GM18951 (cell line): ENCODE data around the gene ZNF480.
A peak's percentile ranks its signal among the peaks of the same experiment; 100 is the strongest.

Experiments
- POLR2A ChIP-seq: IDR thresholded peaks from 4 replicates; pipeline ENCODE4 v1.6.1; 2011; ENCODE audit warnings: mild to moderate bottlenecking; ENCODE audit not compliant: insufficient read length, insufficient read depth; ENCODE audit errors: extremely low read depth
- in situ Hi-C: fragments of 300-500 bp; cut with MboI; formaldehyde crosslinking; loops from one replicate; pipeline ENCODE4 v1.12.0; 2022; ENCODE audit warnings: low sequenced_read_pairs, mixed read lengths, inconsistent platforms; ENCODE audit not compliant: unreplicated experiment

The ZNF480 gene

DNA sequence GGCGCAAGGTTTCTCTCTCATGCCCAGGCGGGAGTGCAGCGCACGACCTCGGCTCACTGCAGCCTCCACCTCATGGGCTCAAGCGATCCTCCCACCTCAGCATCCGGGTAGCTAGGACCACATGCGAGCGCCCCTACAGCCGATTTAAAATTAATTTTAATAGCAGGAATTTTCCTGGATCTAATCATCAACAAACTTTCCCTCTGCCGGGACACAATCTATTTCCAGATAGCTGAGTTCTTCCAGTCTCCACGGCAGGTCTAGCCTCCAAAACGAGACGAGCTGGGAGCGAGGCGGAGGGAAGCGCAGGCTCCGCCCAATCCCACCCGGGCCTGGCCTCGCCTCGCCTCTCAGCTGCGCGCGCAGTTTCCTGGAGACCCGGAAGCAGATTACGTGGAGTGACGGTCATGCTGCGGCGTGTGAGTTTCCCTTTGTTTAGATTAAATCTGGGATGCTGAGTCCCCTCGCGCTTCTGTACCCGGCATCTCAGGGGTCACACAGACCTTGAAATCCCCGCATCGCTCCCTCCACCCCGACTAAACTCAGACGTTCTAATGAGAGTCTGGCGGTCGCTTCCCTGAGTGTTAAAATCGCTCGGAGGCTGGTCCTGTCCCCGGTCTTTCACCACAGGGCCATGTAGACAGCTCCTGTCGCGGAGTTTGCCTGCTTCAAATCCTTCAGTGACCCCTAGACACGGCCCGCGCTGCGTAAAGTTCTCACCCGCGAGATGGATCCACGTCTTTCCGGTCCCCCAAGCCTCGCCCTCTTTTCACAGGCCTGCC, 72.8 kb downstream of the ZNF480 start, which contains the start of gene ZNF880:
ZNF880 (plus strand) TSS at position 365 of the 782 bp plus-strand sequence; CDS start at position 408, 43 bp downstream.
- in situ Hi-C loops = no loop called here
- peak; percentile 79 for TF ChIP-seq POLR2A

DNA sequence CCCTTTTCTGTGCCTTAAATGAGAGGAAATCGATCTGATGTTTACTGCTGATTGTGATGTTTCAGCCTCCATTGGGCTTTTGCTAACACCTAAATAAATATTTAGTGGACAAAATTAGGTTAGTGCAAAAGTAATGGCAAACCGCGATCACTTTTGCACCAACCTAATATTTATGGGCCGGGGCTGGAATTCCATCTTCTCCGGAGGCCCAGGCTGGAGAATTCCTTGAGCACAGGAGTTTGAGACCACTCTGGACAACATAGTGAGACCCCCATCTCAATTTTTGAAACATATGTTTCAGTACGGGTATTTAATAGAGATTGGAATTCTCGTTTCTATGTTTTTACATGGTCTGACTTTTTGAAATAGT, 73.4 kb downstream of the ZNF480 start:
- in situ Hi-C loops = no loop called here

More for the DNA sequence above, 73.4 kb downstream of the ZNF480 start:
- TF ChIP-seq POLR2A = no peak
